ENCODE results near the gene FBF1. TPM values are rescaled to one million over a fixed set of nuclear protein-coding genes. Genes with fewer than 3 reads are reported as not detected.

Gene FBF1
- polyA plus RNA-seq, 1 experiment: 2.5 TPM

DNA sequence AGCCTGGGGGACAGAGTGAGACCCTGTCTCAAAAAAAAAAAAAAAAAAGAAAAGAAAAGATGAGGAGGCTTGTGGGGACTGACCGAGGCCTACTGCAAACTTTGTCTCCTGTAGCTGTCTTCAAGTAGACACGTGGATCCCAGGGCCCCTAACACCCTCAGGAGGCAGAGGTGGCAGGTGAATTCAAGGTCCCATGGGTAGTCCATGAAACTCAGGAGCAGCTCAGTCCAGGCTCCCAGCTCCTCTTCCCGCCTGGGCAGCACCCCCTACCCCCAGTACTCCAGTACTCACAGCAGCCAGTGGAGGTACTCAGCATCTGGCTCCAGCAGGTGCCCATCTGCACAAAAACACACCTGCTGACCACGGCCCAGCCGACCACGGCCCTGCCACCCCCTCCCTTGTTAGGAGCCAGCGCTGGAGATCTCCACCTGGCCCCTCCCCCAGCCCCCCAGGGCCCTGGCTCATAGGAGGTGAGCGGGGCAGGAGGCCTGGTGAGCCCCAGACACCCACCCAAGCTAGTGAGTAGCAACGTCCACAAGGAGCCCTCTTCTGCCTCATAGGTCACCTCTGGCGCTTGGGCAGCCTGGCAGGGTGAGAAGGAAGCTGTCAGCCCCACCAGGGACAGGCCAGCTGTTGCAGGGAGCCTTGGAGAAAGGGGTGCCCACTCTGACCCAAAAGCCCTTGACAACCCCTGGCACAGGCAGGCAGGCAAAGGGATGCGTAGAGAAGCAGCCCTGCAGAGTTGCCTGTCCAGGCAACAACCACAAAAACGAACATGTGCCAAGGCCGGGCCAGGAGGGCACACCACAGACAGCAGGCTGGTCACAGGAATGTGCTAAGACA is 39.9 kb downstream of the FBF1 start:
- no peak for TF ChIP-seq CTCF (IDR thresholded peaks at IDR 0.05; ENCODE audit: low read depth, low read length)
- CTCF ChIA-PET: no interaction called here
- H3K9me3 ChIP-seq (ENCODE audit: control insufficient read depth, insufficient read depth, low read length): no peaks in the 10 kb centered on the region; the same call in 1 of the 2 replicates
- POLR2A ChIA-PET: interaction anchor here (0.7 kb wide), 1 partner anchor 69 kb away, joined by 4 read pairs; no protein-coding TSS in a partner anchor
- H3K27ac ChIP-seq (ENCODE audit: low read depth, low read length): no peak overlapping the region
- H3K4me3 ChIP-seq (ENCODE audit: low read depth, low read length): no peak overlapping the region
- no peak for DNase-seq (ENCODE audit: low read depth, low spot score)
- H3K27me3 ChIP-seq (ENCODE audit: control insufficient read depth, insufficient read depth, low read length): no peaks in the 10 kb centered on the region

DNA sequence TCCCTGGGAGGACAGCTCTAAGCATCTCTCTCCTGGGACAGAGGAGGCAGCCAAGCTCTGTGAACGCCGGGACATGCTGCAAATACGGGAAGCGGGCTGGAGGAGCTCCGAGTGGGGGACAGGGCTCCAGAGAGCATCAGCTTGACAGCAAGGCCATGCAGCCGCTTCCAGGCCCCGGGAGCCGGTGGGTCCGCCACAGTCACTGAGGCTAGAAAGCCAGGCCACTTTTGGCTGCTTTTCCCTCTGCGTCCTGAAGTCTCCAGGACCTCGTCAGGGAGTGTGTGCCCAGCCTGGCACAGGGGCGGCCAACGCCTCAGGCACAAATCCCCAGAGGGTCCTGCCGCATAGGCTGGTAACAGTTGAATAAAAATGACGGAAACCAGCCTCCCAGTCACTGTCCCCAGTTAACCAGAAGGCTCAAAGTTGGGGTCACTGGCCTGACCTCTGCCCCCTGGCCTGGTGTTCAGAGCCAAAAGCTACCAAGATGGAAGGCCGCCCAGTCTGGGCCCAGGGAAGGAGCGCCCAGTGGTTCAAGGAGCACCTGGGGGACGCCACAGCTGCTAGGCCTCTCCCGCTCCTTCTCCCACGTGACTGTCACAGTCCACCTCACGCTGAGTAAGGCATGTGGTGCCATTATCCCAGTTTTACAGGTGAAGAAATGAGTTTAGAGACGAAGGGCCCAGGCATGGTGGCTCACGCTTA is 40.9 kb downstream of the FBF1 start:
- no peak for TF ChIP-seq CTCF (IDR thresholded peaks at IDR 0.05; ENCODE audit: low read depth, low read length)
- no peak for DNase-seq (ENCODE audit: low read depth, low spot score)
- H3K4me3 ChIP-seq (ENCODE audit: low read depth, low read length): no peak overlapping the region
- H3K9me3 ChIP-seq (ENCODE audit: control insufficient read depth, insufficient read depth, low read length): no peaks in the 10 kb centered on the region; the same call in 1 of the 2 replicates
- CTCF ChIA-PET: no interaction called here
- H3K27ac ChIP-seq (ENCODE audit: low read depth, low read length): no peak overlapping the region
- POLR2A ChIA-PET: interaction anchor here (0.7 kb wide), 1 partner anchor 68 kb away, joined by 4 read pairs; no protein-coding TSS in a partner anchor
- no peaks in the 10 kb centered on the region for H3K27me3 ChIP-seq (ENCODE audit: control insufficient read depth, insufficient read depth, low read length)

GRCh38 chr17:75899353-75899752 is 41.5 kb downstream of the FBF1 start:
- ChIA-PET POLR2A (no interaction called here), CTCF (no interaction called here)
- no peak for TF ChIP-seq CTCF (IDR thresholded peaks at IDR 0.05; ENCODE audit: low read depth, low read length)
- Histone ChIP-seq H3K27me3 (ENCODE audit: control insufficient read depth, insufficient read depth, low read length) (no peaks in the 10 kb centered on the region), H3K9me3 (ENCODE audit: control insufficient read depth, insufficient read depth, low read length) (no peaks in the 10 kb centered on the region; the same call in 1 of the 2 replicates), H3K4me3 (ENCODE audit: low read depth, low read length) (no peak overlapping the region), H3K27ac (ENCODE audit: low read depth, low read length) (no peak overlapping the region)
- DNase-seq (ENCODE audit: low read depth, low spot score): no peak

DNA sequence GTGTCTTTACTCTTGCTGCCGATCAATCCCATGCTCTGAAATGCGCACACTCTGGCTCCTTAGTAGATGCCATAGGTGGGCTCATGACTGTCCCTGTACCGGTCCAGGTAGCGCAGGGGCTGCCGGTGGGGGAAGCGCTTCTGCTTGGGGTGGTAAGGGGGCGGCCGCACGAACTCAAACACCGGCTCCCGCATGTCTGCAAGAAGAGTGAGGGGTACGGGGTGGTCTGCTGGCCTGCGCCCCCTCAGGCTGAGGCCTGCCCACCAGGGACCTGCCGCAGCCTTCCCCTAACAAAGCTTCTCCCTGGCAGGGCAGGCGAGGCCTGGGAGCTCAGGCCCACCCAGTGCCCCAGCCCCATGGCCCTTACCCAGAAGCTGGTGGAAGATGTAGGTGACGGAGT is 42.1 kb downstream of the FBF1 start:
- Histone ChIP-seq H3K9me3 (ENCODE audit: control insufficient read depth, insufficient read depth, low read length) (no peaks in the 10 kb centered on the region; the same call in 1 of the 2 replicates), H3K27me3 (ENCODE audit: control insufficient read depth, insufficient read depth, low read length) (no peaks in the 10 kb centered on the region), H3K4me3 (ENCODE audit: low read depth, low read length) (no peak overlapping the region), H3K27ac (ENCODE audit: low read depth, low read length) (no peak overlapping the region)
- ChIA-PET POLR2A (interaction anchor here (3.2 kb wide), 1 partner anchor 119 kb away, joined by 18 read pairs; a partner anchor contains a TSS), CTCF (no interaction called here)
- no peak for TF ChIP-seq CTCF (IDR thresholded peaks at IDR 0.05; ENCODE audit: low read depth, low read length)
- no peak for DNase-seq (ENCODE audit: low read depth, low spot score)

GRCh38 chr17:75898065-75898464 is 42.8 kb downstream of the FBF1 start:
- ChIA-PET POLR2A (interaction anchor here (3.2 kb wide), 1 partner anchor 118 kb away, joined by 18 read pairs; a partner anchor contains a TSS), CTCF (no interaction called here)
- H3K9me3 ChIP-seq (ENCODE audit: control insufficient read depth, insufficient read depth, low read length): no peaks in the 10 kb centered on the region; the same call in 1 of the 2 replicates
- no peaks in the 10 kb centered on the region for H3K27me3 ChIP-seq (ENCODE audit: control insufficient read depth, insufficient read depth, low read length)
- no peak for TF ChIP-seq CTCF (IDR thresholded peaks at IDR 0.05; ENCODE audit: low read depth, low read length)
- DNase-seq (ENCODE audit: low read depth, low spot score): no peak
- H3K4me3 ChIP-seq (ENCODE audit: low read depth, low read length): no peak overlapping the region
- no peak overlapping the region for H3K27ac ChIP-seq (ENCODE audit: low read depth, low read length)
